ENCODE data around the gene RPL18.
"Not testable (repeated sequence)": the region's sequence is repeated elsewhere in the genome, so short reads cannot be mapped to it uniquely, and the experiment has no call there.

RPL18 gene

GRCh38 chr19:48663667-48664066, 44.7 kb upstream of the RPL18 start:
- H3K27me3 ChIP-seq (ENCODE audit: insufficient read depth, low read length, poor library complexity) = no peaks in the 10 kb centered on the region
- H2AK5ac ChIP-seq (ENCODE audit: low read length) = no peak overlapping the region
- no peaks in the 10 kb centered on the region for H3K79me2 ChIP-seq (ENCODE audit: control insufficient read depth, insufficient read depth, low read length)
- no peak overlapping the region for H3K4me3 ChIP-seq (ENCODE audit: low read length)
- H3K18ac ChIP-seq (ENCODE audit: low read length) = no peak overlapping the region
- no CpG with 5 or more reads among the region's 4 CpGs for WGBS (ENCODE audit: extremely low coverage, insufficient coverage, low lambda C conversion rate)
- no peak overlapping the region for H2BK5ac ChIP-seq (ENCODE audit: low read length)
- no peak overlapping the region for H2BK15ac ChIP-seq (replicated peaks; ENCODE audit: low read depth)
- H3K4me2 ChIP-seq (ENCODE audit: low read length) = no peak overlapping the region
- H3K4me1 ChIP-seq (ENCODE audit: control insufficient read depth, low read depth, low read length) = no peaks in the 10 kb centered on the region
- no peak overlapping the region for H2BK120ac ChIP-seq (ENCODE audit: low read depth, low read length)
- H4K8ac ChIP-seq (ENCODE audit: low read depth, low read length) = no peak overlapping the region
- H3K79me1 ChIP-seq (ENCODE audit: low read length) = no peaks in the 10 kb centered on the region
- H4K5ac ChIP-seq (ENCODE audit: low read length) = no peak overlapping the region
- DNase-seq = no peak
- H3K27ac ChIP-seq (ENCODE audit: low read depth, low read length) = no peak overlapping the region
- H3K9ac ChIP-seq (ENCODE audit: low read length) = no peak overlapping the region
- H3K23ac ChIP-seq (ENCODE audit: low read length) = no peak overlapping the region
- H3K36me3 ChIP-seq (ENCODE audit: control insufficient read depth, insufficient read depth, low read length) = no peaks in the 10 kb centered on the region
- H3K56ac ChIP-seq (ENCODE audit: low read length) = no peak overlapping the region
- no peak overlapping the region for H3K4ac ChIP-seq (ENCODE audit: low read depth, low read length)

GRCh38 chr19:48661711-48662090, 42.7 kb upstream of the RPL18 start:
- Histone ChIP-seq H3K4ac (ENCODE audit: low read depth, low read length) (no peak overlapping the region), H3K79me2 (ENCODE audit: control insufficient read depth, insufficient read depth, low read length) (no peaks in the 10 kb centered on the region), H3K4me1 (ENCODE audit: control insufficient read depth, low read depth, low read length) (peaks cover 5% of the 10 kb centered on the region), H2AK5ac (ENCODE audit: low read length) (no peak overlapping the region), H3K27ac (ENCODE audit: low read depth, low read length) (no peak overlapping the region), H3K9ac (ENCODE audit: low read length) (no peak overlapping the region), H3K56ac (ENCODE audit: low read length) (no peak overlapping the region), H2BK15ac (replicated peaks; ENCODE audit: low read depth) (no peak overlapping the region), H3K27me3 (ENCODE audit: insufficient read depth, low read length, poor library complexity) (no peaks in the 10 kb centered on the region), H3K23ac (ENCODE audit: low read length) (no peak overlapping the region), H3K18ac (ENCODE audit: low read length) (no peak overlapping the region), H3K4me2 (ENCODE audit: low read length) (no peak overlapping the region), H3K36me3 (ENCODE audit: control insufficient read depth, insufficient read depth, low read length) (no peaks in the 10 kb centered on the region), H2BK5ac (ENCODE audit: low read length) (no peak overlapping the region), H4K8ac (ENCODE audit: low read depth, low read length) (no peak overlapping the region), H2BK120ac (ENCODE audit: low read depth, low read length) (no peak overlapping the region), H4K5ac (ENCODE audit: low read length) (no peak overlapping the region), H3K4me3 (ENCODE audit: low read length) (no peak overlapping the region), H3K79me1 (ENCODE audit: low read length) (no peaks in the 10 kb centered on the region)
- DNase-seq = no peak
- no CpG with 5 or more reads among the region's 50 CpGs for WGBS (ENCODE audit: extremely low coverage, insufficient coverage, low lambda C conversion rate)

GRCh38 chr19:48660852-48661710, 42.1 kb upstream of the RPL18 start:
- Histone ChIP-seq H2AK5ac (ENCODE audit: low read length) (no peak overlapping the region), H2BK15ac (replicated peaks; ENCODE audit: low read depth) (no peak overlapping the region), H3K36me3 (ENCODE audit: control insufficient read depth, insufficient read depth, low read length) (no peaks in the 10 kb centered on the region), H3K9ac (ENCODE audit: low read length) (no peak overlapping the region), H4K8ac (ENCODE audit: low read depth, low read length) (no peak overlapping the region), H3K27ac (ENCODE audit: low read depth, low read length) (no peak overlapping the region), H3K4me1 (ENCODE audit: control insufficient read depth, low read depth, low read length) (peaks cover 5% of the 10 kb centered on the region), H3K27me3 (ENCODE audit: insufficient read depth, low read length, poor library complexity) (no peaks in the 10 kb centered on the region), H4K5ac (ENCODE audit: low read length) (no peak overlapping the region), H3K79me1 (ENCODE audit: low read length) (no peaks in the 10 kb centered on the region), H2BK120ac (ENCODE audit: low read depth, low read length) (no peak overlapping the region), H3K4me3 (ENCODE audit: low read length) (no peak overlapping the region), H3K56ac (ENCODE audit: low read length) (no peak overlapping the region), H3K79me2 (ENCODE audit: control insufficient read depth, insufficient read depth, low read length) (no peaks in the 10 kb centered on the region), H3K4ac (ENCODE audit: low read depth, low read length) (no peak overlapping the region), H3K23ac (ENCODE audit: low read length) (no peak overlapping the region), H2BK5ac (ENCODE audit: low read length) (no peak overlapping the region), H3K4me2 (ENCODE audit: low read length) (no peak overlapping the region), H3K18ac (ENCODE audit: low read length) (no peak overlapping the region)
- peak; percentile 86 for DNase-seq
- WGBS (ENCODE audit: extremely low coverage, insufficient coverage, low lambda C conversion rate) = no CpG with 5 or more reads among the region's 35 CpGs

- no peaks in the 10 kb centered on the region for H3K79me2 ChIP-seq (ENCODE audit: control insufficient read depth, insufficient read depth, low read length)
- no peak overlapping the region for H3K4me2 ChIP-seq (ENCODE audit: low read length)
- no peak overlapping the region for H3K18ac ChIP-seq (ENCODE audit: low read length)
- no peak overlapping the region for H2BK120ac ChIP-seq (ENCODE audit: low read depth, low read length)
- H3K4me1 ChIP-seq (ENCODE audit: control insufficient read depth, low read depth, low read length) = peaks cover 5% of the 10 kb centered on the region
- no peaks in the 10 kb centered on the region for H3K27me3 ChIP-seq (ENCODE audit: insufficient read depth, low read length, poor library complexity)
- H3K27ac ChIP-seq (ENCODE audit: low read depth, low read length) = no peak overlapping the region
- H2BK5ac ChIP-seq (ENCODE audit: low read length) = no peak overlapping the region
- no peak for DNase-seq
- H3K36me3 ChIP-seq (ENCODE audit: control insufficient read depth, insufficient read depth, low read length) = no peaks in the 10 kb centered on the region
- no peaks in the 10 kb centered on the region for H3K79me1 ChIP-seq (ENCODE audit: low read length)
- no peak overlapping the region for H3K23ac ChIP-seq (ENCODE audit: low read length)
- H2BK15ac ChIP-seq (replicated peaks; ENCODE audit: low read depth) = no peak overlapping the region
- no peak overlapping the region for H3K4ac ChIP-seq (ENCODE audit: low read depth, low read length)
- no peak overlapping the region for H4K5ac ChIP-seq (ENCODE audit: low read length)
- no peak overlapping the region for H3K56ac ChIP-seq (ENCODE audit: low read length)
- H3K9ac ChIP-seq (ENCODE audit: low read length) = no peak overlapping the region
- H3K4me3 ChIP-seq (ENCODE audit: low read length) = no peak overlapping the region
- no peak overlapping the region for H2AK5ac ChIP-seq (ENCODE audit: low read length)
- no peak overlapping the region for H4K8ac ChIP-seq (ENCODE audit: low read depth, low read length)
- WGBS (ENCODE audit: extremely low coverage, insufficient coverage, low lambda C conversion rate) = no CpG with 5 or more reads among the region's 5 CpGs
Measured at GRCh38 chr19:48659768-48660167, 40.8 kb upstream of the RPL18 start.

GRCh38 chr19:48658483-48658882, 39.5 kb upstream of the RPL18 start:
- Histone ChIP-seq H3K4me2 (ENCODE audit: low read length) (no peak overlapping the region), H3K18ac (ENCODE audit: low read length) (no peak overlapping the region), H3K4me1 (ENCODE audit: control insufficient read depth, low read depth, low read length) (peaks cover 5% of the 10 kb centered on the region), H3K56ac (ENCODE audit: low read length) (no peak overlapping the region), H3K27ac (ENCODE audit: low read depth, low read length) (no peak overlapping the region), H4K5ac (ENCODE audit: low read length) (no peak overlapping the region), H2BK120ac (ENCODE audit: low read depth, low read length) (no peak overlapping the region), H2AK5ac (ENCODE audit: low read length) (no peak overlapping the region), H3K23ac (ENCODE audit: low read length) (no peak overlapping the region), H3K79me1 (ENCODE audit: low read length) (no peaks in the 10 kb centered on the region), H4K8ac (ENCODE audit: low read depth, low read length) (no peak overlapping the region), H3K27me3 (ENCODE audit: insufficient read depth, low read length, poor library complexity) (no peaks in the 10 kb centered on the region), H3K4ac (ENCODE audit: low read depth, low read length) (no peak overlapping the region), H2BK15ac (replicated peaks; ENCODE audit: low read depth) (no peak overlapping the region), H3K9ac (ENCODE audit: low read length) (no peak overlapping the region), H3K36me3 (ENCODE audit: control insufficient read depth, insufficient read depth, low read length) (no peaks in the 10 kb centered on the region), H2BK5ac (ENCODE audit: low read length) (no peak overlapping the region), H3K4me3 (ENCODE audit: low read length) (no peak overlapping the region), H3K79me2 (ENCODE audit: control insufficient read depth, insufficient read depth, low read length) (no peaks in the 10 kb centered on the region)
- WGBS (ENCODE audit: extremely low coverage, insufficient coverage, low lambda C conversion rate) = no CpG with 5 or more reads among the region's 6 CpGs
- DNase-seq = no peak

- DNase-seq; H3K23ac ChIP-seq (ENCODE audit: low read length); H3K4me1 ChIP-seq (ENCODE audit: control insufficient read depth, low read depth, low read length); H4K5ac ChIP-seq (ENCODE audit: low read length); H3K4me3 ChIP-seq (ENCODE audit: low read length); H2BK120ac ChIP-seq (ENCODE audit: low read depth, low read length); H2AK5ac ChIP-seq (ENCODE audit: low read length); H3K79me1 ChIP-seq (ENCODE audit: low read length); H2BK5ac ChIP-seq (ENCODE audit: low read length); H3K18ac ChIP-seq (ENCODE audit: low read length); H3K56ac ChIP-seq (ENCODE audit: low read length); H3K4me2 ChIP-seq (ENCODE audit: low read length); H4K8ac ChIP-seq (ENCODE audit: low read depth, low read length); H3K4ac ChIP-seq (ENCODE audit: low read depth, low read length); H2BK15ac ChIP-seq (replicated peaks; ENCODE audit: low read depth); H3K27me3 ChIP-seq (ENCODE audit: insufficient read depth, low read length, poor library complexity); H3K36me3 ChIP-seq (ENCODE audit: control insufficient read depth, insufficient read depth, low read length); H3K79me2 ChIP-seq (ENCODE audit: control insufficient read depth, insufficient read depth, low read length); H3K9ac ChIP-seq (ENCODE audit: low read length); H3K27ac ChIP-seq (ENCODE audit: low read depth, low read length): not testable (repeated sequence)
- no CpG with 5 or more reads among the region's 5 CpGs for WGBS (ENCODE audit: extremely low coverage, insufficient coverage, low lambda C conversion rate)
Measured at GRCh38 chr19:48657828-48658227, 38.9 kb upstream of the RPL18 start.
